ENCODE data around the gene BICRAL. TPM values are rescaled to one million over a fixed set of nuclear protein-coding genes. Genes with fewer than 3 reads are reported as not detected.

BICRAL gene
- total and polyA plus RNA-seq, 4 donors = 1.7 to 6.8 (median 3.9) TPM

DNA sequence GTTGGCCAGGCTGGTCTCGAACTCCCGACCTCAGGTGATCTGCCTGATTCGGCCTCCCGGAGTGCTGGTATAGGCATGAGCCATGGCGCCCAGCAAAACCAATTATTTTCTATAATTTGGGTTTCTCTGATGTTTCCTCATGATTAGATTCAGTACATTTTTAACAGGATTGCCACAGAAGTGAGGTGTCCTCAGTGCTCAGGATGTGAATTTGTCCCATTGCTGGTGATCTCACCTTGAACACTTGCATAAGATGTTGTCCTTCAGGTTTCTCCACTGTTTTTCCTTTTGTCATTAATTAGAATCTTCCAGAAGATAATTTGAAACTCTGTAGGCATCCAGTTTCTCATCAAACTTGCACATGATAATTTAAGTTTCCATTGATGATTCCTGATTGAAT, 52.2 kb downstream of the BICRAL start:
- Histone ChIP-seq H3K9me3 (ENCODE audit: control insufficient read depth in 4 of 4, low read length in 3 of 4) (no peaks in the 10 kb centered on the region), H3K4me1 (ENCODE audit: control insufficient read depth in 4 of 4, insufficient read depth in 4 of 4, low read length in 3 of 4) (no peaks in the 10 kb centered on the region), H3K4me3 (ENCODE audit: low read depth in 1 of 3, low read length in 3 of 3) (no peak overlapping the region), H3K27ac (ENCODE audit: low read depth in 1 of 2, low read length in 2 of 2) (no peak overlapping the region), H3K36me3 (ENCODE audit: control insufficient read depth in 4 of 4, insufficient read depth in 3 of 4, low read depth in 1 of 4, low read length in 3 of 4) (peaks cover 11 to 24% (median 17%) of the 10 kb centered on the region in 4 donors), H3K9ac (ENCODE audit: low read depth in 1 of 2, low read length in 2 of 2) (no peak overlapping the region), H3K27me3 (ENCODE audit: control insufficient read depth in 4 of 4, insufficient read depth in 4 of 4, low read length in 3 of 4) (no peaks in the 10 kb centered on the region)
- WGBS = over 99% methylated on average over 5 of the region's 5 CpGs
- no peak for TF ChIP-seq GABPA (IDR thresholded peaks at IDR 0.05 in 1 of 2, conservative IDR thresholded peaks at IDR 0.05 in 1 of 2)
- TF ChIP-seq ZBTB33 (IDR thresholded peaks at IDR 0.05) = no peak
- TF ChIP-seq REST (IDR thresholded peaks at IDR 0.05) = no peak
- no peak for TF ChIP-seq YY1 (IDR thresholded peaks at IDR 0.05)
- no peak for TF ChIP-seq FOXA2 (IDR thresholded peaks at IDR 0.05)
- TF ChIP-seq HNF4A (conservative IDR thresholded peaks at IDR 0.05) = no peak
- TF ChIP-seq, protein P1, sequence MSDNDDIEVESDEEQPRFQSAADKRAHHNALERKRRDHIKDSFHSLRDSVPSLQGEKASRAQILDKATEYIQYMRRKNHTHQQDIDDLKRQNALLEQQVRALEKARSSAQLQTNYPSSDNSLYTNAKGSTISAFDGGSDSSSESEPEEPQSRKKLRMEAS (IDR thresholded peaks at IDR 0.05) = no peak
- no peak for TF ChIP-seq RAD21 (IDR thresholded peaks at IDR 0.05)
- no peak for TF ChIP-seq HNF4G (IDR thresholded peaks at IDR 0.05)
- no peak for DNase-seq (ENCODE audit: low spot score)

DNA sequence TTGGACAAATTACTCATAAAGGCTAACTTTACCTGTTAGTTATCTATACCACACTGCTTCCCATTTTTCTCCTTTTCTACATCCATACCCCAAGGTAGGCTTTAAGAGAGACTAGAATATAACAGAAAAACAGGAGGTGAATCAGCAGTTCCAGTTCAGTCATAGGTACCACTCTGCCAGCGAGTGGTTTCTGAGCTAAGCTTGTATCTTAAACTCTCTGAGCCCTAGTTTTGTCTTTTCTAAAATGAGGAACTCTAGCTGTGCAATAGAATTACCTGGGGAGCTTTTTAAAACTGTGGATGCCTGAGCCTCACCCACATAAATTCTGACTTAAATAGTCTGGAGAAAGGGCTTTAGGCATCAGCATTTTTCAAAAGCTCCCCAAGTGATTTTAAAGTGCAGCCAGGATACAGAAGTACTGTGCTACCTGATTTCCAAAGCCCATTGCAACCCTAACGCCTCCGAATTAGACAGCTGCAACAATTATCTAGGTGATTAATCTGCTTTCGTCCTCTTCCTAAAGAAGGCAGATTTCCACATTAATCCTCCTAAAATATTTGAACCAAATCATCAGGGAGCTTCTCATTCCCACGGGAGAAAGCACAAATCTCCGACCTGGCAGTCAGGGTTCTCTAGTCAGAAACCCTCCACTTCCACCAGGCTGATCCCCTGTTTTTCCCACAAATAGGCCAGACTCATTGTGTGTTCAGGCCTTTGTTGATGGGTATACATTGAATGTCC, 60.2 kb downstream of the BICRAL start:
- 96% methylated on average over 6 of the region's 6 CpGs for WGBS
- peaks cover 0 to 8% (median 0%) of the 10 kb centered on the region in 4 donors for H3K36me3 ChIP-seq (ENCODE audit: control insufficient read depth in 4 of 4, insufficient read depth in 3 of 4, low read depth in 1 of 4, low read length in 3 of 4)
- no peaks in the 10 kb centered on the region for H3K9me3 ChIP-seq (ENCODE audit: control insufficient read depth in 4 of 4, low read length in 3 of 4)
- H3K27me3 ChIP-seq (ENCODE audit: control insufficient read depth in 4 of 4, insufficient read depth in 4 of 4, low read length in 3 of 4) = no peaks in the 10 kb centered on the region
- no peak overlapping the region for H3K9ac ChIP-seq (ENCODE audit: low read depth in 1 of 2, low read length in 2 of 2)
- no peak overlapping the region for H3K27ac ChIP-seq (ENCODE audit: low read depth in 1 of 2, low read length in 2 of 2)
- H3K4me3 ChIP-seq (ENCODE audit: low read depth in 1 of 3, low read length in 3 of 3) = no peak overlapping the region
- H3K4me1 ChIP-seq (ENCODE audit: control insufficient read depth in 4 of 4, insufficient read depth in 4 of 4, low read length in 3 of 4) = peaks cover 0 to 4% (median 0%) of the 10 kb centered on the region in 4 donors
- DNase-seq (ENCODE audit: low spot score) = no peak
- TF ChIP-seq FOXA1 (IDR thresholded peaks at IDR 0.05) (no peak), REST (IDR thresholded peaks at IDR 0.05) (no peak), SP1 (IDR thresholded peaks at IDR 0.05) (no peak), ATF3 (IDR thresholded peaks at IDR 0.05) (no peak), EGR1 (IDR thresholded peaks at IDR 0.05; ENCODE audit: low read depth in 2 of 2) (no peak), TAF1 (conservative IDR thresholded peaks at IDR 0.05) (no peak), RXRA (IDR thresholded peaks at IDR 0.05) (no peak), ZBTB33 (IDR thresholded peaks at IDR 0.05) (no peak), CTCF (IDR thresholded peaks at IDR 0.05; ENCODE audit: low read depth, low read length, missing input control) (no peak), NR2F2 (IDR thresholded peaks at IDR 0.05) (no peak), HNF4G (IDR thresholded peaks at IDR 0.05) (no peak), HNF4A (conservative IDR thresholded peaks at IDR 0.05) (no peak)
- TF ChIP-seq, protein P1 (IDR thresholded peaks at IDR 0.05) = no peak
